GM19395 (cell line): ENCODE measurements around the gene ZMAT3.
"Not testable (repeated sequence)": the region's sequence is repeated elsewhere in the genome, so short reads cannot be mapped to it uniquely, and the experiment has no call there.

ENCODE experiments used
- ATAC-seq: cut with Tn5 transposase; IDR thresholded peaks from one replicate; pipeline ENCODE4 v1.9.1; 2021; ENCODE audit warnings: mild to moderate bottlenecking, moderate library complexity; ENCODE audit not compliant: unreplicated experiment

ZMAT3 gene

DNA sequence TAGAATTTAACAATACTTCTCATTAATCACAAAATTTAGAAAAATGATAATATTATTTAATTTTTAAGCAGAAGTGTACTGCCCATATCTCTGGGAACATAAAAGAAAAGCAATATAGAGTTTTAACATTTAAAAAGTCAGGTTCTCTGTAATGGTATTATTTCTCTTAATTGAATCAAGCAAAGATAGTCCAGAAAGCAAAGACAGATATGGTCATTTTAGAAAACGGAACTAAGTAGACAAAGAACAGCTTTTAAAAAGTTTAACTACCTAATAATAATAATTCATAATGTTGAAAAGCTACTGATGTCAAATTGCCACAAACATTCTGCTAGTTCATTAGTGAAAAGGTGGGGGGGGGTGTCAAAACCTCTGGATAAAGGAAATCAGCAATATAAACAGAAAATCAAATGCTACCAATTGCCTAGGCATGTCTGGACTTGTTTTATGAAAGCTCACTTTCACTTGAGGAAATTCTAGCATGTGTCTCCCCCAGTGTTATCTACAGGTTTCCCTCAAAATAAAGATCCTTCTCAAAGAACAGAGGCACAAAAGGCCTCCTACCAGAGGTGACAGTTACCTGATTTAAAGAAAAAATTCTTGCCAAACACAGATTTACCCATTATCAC is 1.7 kb downstream of the ZMAT3 start:
- no peak for ATAC-seq

DNA sequence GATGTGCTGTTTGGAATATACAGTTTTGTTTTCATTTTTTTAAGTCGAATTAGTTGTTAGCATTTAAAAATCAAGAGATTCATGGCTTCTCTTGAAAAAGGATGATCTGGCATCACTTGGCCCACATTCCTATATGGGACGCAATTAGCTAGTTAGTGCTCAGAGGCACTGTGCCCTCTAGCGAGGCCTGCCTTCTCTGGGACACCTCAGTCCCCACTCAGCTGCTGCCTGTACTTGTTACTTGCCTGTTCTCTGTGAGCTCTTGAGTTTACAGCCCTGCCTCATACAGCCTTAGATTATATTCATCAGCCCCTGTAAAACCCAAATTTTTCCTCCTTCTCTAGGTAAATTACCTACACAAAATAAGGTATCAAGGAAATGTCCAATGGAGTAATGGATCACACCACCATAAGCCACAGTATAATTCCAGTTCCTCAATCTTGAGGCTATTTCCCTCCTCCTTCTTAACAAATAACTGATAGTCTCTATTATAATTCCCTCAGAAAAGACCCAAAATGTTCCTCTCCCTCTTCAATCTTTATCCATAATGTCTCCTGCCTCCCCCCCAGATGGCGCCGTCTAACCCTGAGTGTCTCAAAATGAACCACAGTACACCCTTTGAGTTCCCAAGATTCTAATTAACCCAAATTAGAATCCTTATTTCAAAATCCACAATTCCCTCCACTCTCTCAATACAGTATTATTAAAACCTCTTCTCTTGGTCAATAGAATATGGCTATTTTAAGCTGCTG is 2.7 kb downstream of the ZMAT3 start:
- no peak for ATAC-seq

DNA sequence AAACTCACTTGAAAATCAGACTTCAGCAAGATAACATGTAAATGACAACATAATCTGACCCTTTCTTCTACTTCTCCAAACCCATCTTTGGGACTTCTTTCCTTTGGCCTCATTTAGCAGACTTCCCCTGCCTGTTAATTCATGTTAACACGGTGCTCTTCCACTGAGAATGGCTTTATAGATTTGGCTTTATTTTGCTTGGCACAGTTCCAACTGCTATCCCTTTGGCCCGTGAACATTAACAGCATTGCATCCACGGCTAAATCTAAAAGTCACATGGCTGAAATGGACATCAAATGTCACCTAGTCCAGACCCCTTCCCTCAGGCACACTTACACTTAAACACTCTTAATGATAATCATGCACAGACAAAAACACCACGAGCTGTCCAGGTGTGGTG is 3.8 kb downstream of the ZMAT3 start:
- ATAC-seq = no peak

DNA sequence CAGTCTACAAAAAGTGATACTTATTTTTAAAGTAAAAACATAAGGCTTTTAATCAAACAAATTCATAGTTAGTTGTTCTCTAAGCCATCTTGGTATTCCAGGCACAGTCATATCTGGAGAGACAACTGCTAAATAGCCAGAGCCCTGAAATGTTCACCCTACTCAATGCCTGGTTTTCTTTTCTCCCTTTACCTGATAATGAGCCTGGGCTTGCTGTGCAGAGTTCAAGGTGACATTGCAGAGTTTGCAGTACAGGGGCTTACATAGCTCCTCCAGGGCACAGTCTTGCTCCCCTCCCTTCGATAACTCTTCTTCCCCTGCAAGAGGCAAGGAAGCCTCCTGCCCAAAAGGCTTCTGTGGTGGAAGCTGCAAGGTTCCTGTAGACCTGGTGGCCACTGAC is 4.3 kb downstream of the ZMAT3 start:
- no peak for ATAC-seq

DNA sequence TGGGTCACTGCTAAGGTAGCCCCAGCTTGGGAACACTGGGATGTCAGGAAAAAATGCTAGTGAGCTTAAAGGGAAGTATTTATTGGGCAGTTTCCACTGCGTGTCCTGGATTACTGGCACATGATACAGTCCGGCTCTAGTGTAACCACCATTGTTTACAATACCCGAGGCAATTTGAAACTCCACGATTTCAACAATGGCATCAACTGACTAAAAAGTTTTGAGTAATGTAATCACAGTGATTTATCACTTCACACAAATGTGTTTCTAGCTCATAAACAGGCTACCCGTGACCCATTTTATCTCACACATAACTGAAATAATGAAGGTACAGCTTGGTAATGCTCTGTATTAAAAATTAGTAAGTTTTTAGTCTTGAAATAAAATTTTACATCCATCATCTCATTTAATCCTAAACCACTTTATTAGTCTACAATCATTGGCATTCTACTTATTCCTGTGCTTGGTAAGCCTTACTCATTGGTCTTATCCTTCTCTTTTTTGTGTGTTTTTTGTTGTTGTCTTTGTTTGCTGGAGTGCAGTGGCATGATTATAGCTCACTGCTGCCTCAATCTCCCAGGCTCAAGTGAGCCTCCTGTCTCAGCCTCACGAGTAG is 7.6 kb downstream of the ZMAT3 start:
- no peak for ATAC-seq

DNA sequence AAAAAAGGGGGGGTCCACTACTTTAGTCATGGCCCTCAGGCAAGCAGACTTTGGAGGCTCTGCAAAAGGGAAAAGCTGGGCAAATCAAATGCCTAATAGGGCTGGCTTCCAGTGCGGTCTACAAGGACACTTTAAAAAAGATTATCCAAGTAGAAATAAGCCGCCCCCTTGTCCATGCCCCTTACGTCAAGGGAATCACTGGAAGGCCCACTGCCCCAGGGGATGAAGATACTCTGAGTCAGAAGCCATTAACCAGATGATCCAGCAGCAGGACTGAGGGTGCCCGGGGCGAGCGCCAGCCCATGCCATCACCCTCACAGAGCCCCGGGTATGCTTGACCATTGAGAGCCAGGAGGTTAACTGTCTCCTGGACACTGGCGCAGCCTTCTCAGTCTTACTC is 15.3 kb downstream of the ZMAT3 start:
- ATAC-seq = no peak

DNA sequence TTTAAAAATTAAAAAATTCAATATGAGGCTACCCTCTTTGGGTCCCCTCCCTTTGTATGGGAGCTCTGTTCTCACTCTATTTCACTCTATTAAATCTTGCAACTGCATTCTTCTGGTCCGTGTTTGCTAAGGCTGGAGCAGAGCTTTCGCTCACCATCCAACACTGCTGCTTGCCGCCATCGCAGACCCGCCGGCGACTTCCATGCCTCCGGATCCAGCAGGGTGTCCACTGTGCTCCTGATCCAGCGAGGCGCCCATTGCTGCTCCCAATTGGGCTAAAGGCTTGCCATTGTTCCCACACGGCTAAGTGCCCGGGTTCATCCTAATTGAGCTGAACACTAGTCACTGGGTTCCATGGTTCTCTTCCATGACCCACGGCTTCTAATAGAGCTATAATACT is 17.0 kb downstream of the ZMAT3 start:
- ATAC-seq = not testable (repeated sequence)

DNA sequence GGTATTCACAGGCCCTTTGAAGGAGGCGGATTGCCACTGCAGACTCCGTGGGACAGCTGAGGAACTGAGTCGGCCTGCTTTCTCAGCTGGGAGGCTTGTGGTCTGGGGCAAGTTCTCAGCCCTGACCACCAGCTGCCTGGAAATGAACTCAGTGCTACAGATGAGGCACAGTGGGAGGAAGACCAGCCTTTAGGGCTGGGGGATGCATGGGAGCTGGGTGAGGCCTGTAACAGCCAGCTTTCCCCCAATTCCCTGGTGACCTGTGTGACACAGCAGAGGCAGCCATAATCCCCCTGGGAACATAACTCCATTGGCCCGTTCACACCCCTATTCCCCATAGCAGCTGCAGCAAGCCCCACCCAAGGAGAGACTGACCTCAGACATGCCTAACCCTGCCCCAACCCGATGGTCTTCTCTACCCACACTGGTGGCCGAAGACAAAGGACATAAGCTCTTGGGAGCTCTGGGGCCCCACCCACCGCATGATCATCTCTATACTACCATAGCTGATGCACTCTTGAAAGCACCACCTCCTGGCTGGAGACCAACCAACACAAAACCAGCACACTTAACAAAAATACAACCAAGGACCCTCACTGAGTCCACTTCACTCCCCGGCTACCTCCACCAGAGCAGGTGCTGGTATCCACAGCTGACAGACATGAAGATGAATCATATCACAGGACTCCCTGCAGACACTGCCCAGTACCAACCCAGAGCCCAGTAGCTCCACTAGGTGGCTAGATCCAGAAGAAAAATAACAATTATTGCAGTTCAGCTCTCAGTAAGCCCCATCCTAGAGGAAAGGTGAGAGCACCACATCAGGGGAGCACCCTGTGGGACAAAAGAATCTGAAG is 24.9 kb downstream of the ZMAT3 start:
- peak; percentile 88 for ATAC-seq

DNA sequence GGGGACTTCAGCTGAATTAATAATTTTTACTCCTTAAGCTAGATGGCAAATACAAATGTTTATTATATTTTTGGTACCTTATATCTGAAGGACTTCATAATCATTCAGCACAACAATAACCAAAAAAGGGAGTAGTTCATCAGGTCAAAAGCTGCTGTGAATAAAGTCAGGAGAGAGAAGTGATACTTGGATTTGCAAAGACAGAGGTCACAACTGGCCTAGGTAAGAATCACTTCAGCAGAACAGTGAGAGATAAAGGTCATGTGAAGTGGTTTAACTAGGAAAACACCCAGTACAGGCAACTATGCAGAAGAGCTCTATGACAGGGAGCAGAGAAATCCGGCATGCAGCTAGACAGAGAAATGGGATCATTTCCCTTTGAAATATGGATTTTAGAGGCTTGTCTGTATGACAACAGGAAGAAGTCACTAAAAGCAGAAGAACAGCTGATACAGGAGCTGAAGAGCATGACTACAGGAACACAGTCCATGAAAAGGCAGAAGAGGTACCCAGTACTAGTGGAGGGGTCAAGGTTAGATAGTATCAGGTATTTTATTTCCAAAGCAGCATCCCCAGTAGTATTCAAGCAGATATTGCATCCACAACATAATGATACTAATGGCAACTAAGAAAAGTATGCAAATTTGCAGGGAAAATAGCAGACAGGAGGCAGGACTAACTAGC is 25.7 kb downstream of the ZMAT3 start:
- peak; percentile 55 for ATAC-seq

DNA sequence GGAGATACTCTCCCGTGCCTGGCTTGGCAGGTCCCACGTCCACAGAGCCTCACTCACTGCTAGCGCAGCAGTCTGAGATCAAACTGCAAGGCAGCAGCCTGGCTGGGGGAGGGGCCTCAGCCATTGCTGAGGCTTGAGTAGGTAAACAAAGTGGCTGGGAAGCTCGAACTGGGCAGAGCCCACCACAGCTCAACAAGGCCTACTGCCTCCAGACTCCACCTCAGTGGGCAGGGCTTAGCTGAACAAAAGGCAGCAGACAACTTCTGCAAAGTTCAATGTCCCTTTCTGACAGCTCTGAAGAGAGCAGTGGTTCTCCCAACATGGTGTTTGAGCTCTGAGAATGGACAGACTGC is 32.7 kb downstream of the ZMAT3 start:
- ATAC-seq = not testable (repeated sequence)

DNA sequence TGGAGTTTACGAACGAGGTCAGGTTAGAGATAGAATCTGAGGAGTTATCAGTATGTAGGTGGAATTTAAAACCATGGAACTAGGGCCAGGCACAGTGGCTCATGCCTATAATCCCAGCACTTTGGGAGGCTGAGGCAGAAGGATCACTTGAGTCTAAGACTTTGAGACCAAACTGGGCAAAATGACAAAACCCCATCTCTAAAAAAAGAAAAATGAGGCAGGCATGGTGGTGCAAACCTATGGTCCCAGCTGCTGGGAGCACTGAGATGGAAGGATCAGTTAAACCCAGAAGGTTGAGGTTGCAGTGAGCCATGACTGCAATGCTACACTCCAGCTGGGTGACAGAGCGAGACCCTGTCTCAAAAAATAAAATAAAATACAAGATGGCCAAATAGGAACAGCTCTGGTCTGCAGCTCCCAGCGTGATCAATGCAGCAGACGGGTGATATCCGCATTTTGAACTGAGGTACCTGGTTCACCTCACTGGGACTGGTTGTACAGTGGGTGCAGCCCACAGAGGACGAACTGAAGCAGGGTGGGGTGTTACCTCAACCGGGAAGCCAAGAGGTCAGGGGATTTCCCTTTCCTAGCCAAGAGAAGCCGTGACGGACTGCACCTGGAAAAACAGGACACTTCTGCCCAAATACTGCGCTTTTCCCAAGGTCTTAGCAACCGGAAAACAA is 33.3 kb downstream of the ZMAT3 start:
- no peak for ATAC-seq

DNA sequence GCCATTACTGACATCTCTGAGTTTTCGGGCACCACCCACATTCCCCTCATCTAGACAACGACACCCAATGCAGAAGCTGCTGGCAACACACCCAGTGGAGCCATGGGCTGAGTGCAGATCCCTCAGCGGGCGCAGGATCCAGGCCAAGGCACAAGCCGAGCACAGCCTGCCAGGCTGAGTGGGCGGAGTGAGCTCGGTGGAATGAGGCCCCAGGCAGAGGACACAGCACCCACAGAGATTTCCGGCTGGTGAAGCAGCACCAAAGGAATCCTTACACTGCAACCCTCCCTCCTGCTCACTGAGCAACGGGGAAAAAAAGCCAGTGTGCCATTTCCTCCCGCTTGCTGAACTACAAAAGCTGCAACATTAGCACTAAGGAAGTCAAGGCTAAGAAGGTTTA is 34.3 kb downstream of the ZMAT3 start:
- ATAC-seq = peak; percentile 78

DNA sequence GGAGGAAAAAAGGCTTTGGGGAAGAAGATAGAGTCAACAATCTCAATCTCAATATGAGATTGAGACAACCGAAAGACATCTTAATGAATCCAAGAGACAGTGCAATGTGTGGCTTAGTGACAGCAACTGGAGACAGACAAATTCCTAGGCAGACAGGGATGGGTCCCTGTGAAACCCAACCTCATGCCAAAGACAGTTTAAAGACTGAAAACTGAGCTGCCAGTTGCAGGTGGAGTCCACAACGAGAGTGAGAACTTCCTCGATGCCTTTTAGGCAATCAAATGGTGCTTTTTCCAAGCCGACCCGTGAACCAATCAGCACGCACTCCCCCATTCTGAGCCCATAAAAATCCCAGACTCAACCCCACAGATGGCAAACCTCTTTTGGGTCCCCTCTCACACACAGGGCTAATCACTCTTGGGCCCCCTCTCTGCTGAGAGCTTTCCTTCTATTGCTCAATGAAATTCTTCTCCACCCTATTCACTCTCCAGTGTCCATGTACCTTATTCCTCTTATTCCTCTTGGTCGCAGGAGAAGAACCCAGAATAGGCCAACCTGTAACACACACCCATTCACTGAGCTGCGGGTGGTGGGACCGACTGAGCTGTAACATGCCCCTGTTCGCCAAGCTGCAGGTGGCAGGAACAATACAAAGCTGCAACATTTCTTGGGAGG is 34.8 kb downstream of the ZMAT3 start:
- ATAC-seq = no peak

DNA sequence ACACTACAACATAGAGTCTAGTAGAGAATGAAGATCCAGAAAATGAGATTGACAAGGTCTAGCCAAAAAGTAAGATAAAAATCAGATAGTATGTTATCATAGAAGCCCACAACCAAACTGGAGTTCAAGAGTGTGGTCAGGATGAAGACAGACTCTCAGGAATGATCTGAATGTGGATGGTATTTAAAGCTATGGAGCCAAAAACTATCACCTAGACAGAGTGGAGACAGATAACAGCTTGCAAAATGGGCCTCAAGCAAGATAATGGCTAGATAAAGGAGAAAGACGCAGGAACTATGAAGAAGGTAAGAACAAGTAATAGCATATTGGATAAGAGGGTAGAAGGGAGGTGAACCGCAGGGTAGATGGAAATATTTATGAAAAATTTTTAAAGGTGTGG is 35.4 kb downstream of the ZMAT3 start:
- ATAC-seq = no peak

DNA sequence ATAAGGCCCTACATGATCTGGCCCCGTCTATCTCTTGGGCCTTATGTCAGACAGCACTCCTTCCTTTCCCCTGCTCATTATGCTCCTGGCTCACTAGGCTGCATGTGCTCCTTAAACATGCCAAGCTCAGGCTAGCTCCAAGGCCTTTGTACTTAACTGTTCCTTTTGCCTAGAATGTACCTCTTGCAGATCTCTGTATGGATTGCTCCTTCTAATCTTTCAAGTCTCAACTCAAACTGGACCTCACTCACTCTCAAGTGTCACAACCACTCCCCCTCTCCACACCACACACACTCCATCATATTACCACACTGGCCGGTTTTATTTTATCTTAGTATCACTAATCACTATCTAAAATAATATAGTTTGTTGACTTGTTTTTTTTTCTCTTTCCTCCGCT is 36.4 kb downstream of the ZMAT3 start:
- ATAC-seq = no peak

DNA sequence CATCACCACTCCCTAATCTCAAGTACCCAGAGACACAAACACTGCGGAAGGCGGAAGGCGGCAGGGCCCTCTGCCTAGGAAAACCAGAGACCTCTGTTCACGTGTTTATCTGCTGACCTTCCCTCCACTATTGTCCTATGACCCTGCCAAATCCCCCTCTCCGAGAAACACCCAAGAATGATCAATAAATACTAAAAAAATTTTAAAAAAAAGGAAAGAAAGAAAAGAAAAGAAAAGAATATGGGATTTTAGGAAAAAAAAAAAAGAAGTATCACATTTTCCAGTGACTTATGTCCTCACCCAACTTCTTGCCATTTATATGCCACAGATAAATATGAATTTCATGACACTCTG is 38.3 kb downstream of the ZMAT3 start:
- not testable (repeated sequence) for ATAC-seq

DNA sequence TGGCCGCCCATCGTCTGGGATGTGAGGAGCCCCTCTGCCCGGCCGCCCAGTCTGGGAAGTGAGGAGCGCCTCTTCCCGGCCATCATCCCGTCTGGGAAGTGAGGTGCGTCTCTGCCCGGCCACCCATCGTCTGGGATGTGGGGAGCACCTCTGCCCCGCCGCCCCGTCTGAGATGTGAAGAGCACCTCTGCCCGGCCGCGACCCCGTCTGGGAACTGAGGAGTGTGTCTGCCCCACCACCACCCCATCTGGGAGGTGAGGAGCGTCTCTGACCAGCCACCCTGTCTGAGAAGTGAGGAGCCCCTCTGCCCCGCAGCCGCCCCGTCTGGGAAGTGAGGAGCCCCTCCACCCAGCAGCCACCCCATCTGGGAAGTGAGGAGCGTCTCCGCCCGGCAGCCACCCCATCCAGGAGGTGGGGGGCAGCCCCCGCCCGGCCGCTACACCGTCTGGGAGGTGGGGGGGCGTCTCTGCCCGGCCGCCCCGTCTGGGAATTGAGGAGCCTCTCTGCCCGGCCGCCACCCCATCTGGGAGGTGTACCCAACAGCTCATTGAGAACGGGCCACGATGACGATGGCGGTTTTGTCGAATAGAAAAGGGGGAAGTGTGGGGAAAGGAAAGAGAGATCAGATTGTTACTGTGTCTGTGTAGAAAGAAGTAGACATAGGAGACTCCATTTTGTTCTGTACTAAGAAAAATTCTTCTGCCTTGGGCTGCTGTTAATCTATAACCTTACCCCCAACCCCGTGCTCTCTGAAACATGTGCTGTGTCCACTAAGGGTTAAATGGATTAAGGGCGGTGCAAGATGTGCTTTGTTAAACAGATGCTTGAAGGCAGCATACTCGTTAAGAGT is 38.9 kb downstream of the ZMAT3 start:
- not testable (repeated sequence) for ATAC-seq

DNA sequence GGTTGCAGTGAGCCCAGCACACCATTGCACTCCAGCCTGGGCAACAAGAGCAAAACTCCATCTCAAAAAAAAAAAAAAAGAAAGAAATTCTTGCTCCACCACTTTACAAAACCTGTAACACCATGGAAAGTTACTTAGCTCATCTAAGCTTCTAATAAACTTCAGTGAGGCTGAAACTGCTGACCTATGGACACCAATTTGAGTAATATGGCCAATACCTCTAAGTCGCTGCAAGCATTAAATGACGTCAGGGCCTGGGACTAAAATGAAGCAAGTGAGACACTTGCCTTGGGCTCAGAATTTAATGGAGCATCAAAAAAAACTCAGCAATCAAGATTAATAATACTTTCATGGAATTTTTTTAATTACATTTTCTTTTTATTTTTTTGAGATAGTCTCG is 42.5 kb downstream of the ZMAT3 start:
- no peak for ATAC-seq

DNA sequence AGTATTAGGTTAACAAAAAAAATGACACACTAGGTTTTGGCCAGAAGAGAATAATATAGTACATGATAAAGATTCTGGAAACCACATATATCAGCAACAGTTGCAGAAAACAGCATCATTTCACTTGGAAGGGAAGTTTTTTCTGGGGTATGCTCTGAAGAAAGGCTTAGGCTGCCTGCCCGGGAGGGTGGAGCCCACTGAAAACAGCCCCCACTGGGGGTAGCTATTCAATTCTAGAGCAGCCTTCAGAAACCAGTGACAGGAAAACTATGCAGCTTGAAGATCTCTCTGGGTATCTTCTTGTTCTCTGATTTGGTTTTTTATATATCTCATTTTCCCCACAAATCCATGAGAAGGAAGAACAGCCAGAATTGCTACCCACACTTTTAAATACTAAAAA is 43.2 kb downstream of the ZMAT3 start:
- ATAC-seq = no peak
